DMS53 treated with DMSO at 0.1 percent for 48 hours (cell line): ENCODE results near the gene HHATL.

Experiments used
- DNase-seq: peaks from one replicate; lab custom pipeline; 2025; ENCODE audit not compliant: unreplicated experiment; lab: John Stamatoyannopoulos, UW

The HHATL gene, protein sequence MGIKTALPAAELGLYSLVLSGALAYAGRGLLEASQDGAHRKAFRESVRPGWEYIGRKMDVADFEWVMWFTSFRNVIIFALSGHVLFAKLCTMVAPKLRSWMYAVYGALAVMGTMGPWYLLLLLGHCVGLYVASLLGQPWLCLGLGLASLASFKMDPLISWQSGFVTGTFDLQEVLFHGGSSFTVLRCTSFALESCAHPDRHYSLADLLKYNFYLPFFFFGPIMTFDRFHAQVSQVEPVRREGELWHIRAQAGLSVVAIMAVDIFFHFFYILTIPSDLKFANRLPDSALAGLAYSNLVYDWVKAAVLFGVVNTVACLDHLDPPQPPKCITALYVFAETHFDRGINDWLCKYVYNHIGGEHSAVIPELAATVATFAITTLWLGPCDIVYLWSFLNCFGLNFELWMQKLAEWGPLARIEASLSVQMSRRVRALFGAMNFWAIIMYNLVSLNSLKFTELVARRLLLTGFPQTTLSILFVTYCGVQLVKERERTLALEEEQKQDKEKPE

DNA sequence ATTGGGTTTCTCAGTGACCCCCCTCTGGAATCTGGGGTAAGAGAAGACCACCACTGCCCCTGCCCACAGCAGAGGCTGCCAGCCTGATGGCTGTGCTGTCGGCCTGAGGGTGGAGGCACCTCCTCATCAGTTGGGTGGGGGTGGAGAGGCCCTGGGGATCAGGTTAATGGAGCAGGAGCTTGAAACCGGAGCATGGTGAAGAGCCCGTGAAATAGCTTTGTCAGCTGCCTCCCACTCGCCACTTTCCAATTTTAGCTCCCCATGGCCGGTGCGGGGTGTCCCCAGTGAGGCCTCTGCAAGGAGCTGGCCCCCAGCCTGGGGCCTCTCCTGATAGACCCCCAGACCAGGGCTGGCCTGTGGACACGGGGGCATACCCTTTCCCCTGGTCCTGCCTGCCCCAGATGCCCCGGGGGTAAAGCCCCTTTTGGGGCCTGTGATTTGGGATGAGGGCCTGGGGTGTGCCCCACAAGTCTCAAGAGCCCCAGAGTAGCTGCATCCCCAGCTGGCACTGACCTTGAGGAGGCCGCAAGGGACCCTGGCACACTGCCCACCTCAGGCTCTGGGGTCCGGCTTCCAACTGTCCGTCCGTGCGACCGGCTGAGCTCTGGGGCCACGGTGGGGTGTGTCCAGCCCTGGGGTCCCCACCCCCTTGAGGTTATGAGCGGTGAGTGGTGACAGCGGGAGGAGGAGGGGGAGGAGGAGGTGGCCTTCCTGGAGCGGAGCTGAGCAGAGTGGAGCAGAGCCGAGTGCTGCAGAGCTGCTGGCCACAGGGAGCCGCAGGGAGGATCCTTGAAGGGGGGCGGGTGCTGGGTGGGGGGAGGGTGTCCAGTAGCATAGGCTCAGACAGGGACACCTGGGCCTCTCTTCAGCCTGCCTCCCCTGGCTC lies at the start of gene HHATL:
TSS of gene HHATL (minus strand) at position 733 of the 886 bp plus-strand sequence. CDS start 1,972 bp downstream, outside the sequence.
- no peak for DNase-seq

DNA sequence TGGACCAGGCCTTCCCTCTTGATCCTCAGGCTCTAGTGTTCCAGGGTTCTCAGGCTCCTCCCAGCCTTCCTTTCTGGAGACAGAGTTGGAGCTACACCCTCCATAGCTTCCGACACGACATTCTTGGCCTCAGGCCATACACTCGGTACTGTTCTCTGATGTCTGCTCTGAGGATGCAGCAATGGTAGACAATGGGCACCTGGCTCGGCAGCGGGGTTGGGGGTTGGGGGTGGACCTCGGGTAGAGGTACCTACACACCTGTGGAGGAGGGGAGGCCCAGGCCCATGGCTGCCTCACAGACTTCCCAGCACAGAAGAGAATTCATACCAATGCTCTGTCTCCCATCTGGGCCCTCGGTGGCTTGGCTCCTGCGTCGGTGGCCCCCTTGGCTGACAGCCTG lies 49.0 kb upstream of the HHATL start:
- no peak for DNase-seq

DNA sequence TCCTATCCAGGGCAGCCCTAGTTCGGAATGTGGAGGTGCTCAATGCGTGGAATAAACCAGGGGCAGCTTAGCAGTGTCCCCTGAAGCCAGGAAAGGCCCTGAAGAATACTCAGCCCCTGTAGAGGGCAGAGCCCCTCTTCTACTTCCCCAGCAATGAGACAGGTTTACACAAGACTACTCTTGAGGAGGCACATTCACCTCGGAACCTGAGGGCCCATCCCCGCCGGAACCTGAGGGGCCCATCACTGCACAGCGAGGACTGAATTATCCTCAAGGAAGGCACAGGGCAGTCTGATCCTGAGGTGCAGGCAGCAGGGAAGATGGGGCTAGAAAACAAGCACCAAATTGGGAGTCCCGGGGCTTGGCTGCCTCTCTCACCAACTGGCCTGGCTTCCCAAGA lies 48.2 kb upstream of the HHATL start:
- no peak for DNase-seq

DNA sequence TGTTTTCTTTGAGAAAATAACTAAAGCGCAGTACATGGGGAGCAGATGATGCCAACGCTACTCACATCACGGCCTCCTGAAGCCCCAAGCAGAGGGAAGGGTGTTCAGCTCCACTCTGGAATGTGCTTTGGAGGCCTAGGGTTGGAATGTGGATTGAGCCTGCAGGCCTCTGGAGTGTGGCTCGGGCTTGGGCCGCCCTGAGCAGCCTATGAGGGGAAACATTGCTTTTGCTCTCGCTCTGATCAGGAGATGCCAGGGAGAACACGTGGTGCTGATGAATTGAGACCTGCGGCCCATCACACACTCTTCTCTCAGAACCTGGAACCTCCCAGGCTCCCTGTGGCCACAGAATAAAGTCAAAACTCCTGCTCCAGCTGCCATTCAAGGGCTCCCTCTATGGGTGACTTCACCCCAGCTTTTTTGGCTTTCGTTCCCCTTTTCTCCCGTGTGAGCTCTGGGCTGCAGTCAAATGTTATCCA lies 47.2 kb upstream of the HHATL start:
- no peak for DNase-seq

DNA sequence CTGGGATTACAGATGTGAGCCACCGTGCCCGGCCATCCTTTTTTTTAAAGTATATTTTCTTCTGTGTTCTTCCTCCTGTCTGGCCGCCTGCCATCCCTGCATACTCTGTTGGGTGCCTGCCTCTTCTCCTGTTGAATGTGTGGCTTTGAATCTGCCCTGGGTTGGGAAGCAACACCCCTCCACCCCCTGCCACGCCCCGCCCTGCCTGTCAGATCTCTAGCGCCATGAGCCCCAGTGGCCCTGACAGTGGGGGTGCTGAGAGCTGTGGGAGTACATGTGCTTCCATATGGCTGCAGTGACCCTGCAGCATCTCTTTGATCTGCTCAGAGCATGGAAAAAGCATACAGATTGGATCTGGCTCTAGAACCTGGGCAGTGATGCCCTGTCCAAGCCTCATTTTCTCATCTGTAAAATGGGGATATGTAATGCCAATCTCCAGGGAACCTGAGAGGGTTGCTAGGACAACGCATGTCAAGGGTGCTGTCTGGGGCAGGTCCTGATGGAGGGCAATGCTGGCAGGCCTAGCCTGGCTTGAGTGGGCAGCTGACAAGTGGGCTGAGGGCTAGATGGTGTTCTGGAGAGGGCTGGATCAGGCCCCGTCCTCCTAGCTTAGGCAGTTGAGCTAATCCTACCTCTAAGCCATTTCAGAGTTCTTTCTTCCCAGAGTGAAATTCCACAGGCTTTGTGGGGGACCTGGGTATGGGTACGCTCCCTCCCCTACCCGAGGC lies 46.6 kb upstream of the HHATL start:
- DNase-seq, result no peak

DNA sequence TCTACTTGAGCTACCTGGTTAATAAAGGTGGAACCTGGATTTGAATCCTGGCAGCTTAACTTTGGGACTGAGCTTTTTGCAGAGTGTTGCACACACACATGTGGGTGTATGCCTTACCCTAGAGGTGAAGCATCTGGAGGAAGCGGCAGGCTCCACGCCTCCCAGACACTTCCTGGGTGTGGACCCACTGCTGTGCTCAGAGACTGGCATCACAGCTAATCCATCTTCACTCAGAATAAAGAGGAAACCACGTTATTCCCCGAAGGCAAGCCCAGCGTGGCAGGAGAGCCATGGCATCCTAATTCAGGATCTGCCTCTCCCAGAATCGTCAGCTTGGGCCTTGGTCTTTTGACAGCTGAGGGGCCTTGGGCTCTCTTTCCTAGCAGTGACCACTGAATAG lies 45.0 kb upstream of the HHATL start:
- DNase-seq, result no peak

DNA sequence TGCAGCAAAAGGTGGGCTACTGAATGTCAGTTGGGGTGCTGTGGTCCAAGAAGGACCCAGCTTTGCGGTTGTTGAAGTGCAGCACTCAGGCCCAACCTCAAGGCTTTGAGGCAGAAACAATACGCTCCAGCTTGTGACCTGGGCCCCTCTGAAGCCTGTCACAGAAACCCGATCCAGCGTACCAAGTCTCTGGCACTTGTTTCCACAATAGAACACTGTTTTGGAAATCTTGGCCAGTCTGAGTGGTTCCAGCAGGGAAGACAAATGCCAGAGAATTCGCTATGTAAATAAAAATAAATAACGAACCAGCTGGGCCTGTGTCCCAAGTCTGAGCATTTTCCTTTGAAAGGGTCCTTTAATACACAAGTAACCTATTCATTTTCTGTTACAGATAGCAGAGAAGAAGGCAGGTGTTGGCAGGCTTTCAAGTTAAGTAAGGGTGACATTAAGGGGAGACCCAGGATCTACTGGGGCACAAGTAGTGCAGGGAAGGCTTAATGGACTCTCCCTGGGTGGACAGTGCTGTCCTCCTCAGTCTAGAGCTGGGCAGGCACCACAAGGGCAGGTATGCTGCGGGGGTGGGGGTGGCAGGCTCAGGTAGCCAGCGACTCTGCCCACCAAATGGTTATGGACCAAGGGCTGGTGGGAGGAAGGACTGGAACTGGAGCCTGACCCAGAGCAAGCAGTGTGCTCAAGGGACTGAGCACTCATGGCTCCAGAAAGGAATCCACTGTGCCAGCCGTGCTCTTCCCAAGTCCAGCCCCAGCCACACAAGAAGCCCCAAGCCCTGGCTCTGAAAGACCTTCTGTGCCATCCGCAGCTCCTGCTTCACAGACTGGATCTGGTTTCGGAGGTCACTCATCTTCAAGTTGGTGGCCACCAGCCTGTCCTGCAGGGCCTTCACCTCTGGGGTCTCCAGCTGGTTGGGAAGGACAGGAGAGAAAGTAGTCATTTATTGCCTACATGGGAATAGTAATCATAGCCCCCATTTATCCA lies 44.2 kb upstream of the HHATL start:
- no peak for DNase-seq

DNA sequence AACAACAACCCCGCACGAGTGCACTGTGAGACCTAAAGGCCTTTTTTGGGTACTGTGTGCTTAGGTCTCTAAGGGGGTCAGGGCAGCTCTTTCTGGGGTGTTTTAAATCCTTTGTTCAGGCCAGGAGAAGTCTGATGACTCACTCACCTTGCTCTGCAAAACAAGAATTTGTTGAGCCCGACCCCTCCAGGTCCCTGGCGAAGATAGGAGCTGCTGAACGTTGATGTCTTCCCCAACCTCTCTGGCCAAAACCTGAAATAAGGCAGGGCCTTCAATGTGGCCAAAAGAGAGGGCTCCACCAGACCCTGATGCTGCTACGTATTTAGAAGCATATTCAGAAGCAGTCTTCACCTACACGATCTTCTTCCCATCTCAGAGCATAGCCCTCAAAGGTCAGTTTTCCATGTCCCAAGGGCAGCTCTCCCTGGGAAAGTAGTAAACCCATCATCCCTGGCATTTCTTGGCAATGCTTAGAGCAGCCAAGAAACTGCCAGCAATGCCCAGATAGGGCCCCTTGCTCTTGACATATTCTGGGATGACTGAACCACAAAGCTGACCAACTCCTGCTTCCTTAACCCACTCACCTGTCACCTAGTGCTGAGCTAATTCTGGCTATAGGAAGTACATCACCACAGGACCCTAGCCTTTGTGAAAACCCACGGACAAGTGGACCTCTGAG lies 43.3 kb upstream of the HHATL start:
- DNase-seq, result no peak

DNA sequence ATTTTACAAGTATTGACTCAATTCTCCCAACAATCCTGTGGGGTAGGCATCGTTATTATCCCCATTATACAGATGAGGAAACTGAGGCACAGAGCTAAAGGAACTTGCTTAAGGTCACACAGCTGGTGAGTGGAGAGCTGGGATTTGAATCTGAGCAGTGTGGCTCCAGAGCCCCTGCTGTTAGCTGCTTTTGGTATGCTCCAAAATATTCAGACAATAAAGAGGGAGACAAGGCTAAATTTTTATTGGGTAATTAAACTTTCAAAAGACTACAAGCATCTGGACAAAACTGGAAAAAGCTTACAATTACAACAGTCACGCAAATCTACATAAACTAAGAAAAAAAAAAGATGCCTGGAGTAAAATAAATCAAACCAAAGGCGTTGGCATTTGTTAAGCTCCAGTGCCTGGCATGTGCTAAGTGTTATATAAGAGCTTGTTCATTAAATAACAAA lies 42.7 kb upstream of the HHATL start:
- DNase-seq, result no peak

DNA sequence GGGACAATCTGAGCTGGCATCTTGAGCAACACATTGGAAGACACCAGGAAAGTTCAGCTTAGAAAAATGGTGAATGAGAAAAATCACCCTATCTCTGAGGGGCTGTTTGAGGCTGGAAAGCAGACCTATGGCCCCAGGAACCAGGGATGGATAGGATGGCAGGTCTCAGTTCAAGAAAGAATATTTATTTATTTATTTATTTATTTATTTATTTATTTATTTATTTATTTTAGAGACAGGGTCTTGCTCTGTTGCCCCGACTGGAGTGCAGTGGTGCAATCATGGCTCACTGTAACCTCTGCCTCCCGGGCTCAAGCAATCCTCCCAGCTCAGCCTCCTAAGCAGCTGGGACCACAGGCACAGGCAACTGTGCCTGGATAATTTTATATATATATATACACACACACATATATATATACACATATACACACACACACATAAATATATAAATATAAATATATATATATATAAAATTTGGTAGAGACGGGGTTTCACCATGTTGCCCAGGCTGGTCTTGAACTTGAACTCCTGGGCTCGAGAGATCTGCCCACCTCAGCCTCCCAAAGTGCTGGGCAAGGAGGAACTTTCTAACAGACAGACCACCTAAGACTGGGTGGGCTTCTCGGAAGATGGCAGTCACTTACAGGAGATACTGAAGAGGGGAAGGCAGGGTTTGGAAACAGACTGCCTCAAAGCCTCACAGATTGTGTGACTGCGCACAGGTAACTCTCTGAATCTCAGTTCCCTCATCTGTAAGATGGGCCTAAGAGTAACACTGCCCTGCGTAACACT lies 40.8 kb upstream of the HHATL start:
- DNase-seq, result no peak

DNA sequence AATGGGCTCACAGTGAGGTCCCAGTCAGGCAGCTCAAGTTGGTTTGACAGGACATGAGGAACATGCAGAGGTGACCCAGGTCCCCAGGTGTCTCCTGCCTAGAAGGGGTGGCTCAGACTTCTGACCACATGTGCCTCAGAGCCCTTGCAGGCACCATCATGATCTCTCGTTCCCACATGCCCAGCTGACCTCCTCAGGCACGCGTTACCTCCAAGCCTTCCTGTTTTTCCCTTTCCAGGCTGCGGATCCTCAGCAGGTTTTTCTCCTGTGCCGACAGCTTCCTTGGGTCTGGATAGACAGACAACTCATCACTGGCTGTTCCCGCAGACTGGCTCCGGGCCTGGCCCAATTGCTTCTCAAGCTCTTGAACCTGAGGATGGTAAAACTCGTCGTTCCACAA lies 40.1 kb upstream of the HHATL start:
- no peak for DNase-seq

DNA sequence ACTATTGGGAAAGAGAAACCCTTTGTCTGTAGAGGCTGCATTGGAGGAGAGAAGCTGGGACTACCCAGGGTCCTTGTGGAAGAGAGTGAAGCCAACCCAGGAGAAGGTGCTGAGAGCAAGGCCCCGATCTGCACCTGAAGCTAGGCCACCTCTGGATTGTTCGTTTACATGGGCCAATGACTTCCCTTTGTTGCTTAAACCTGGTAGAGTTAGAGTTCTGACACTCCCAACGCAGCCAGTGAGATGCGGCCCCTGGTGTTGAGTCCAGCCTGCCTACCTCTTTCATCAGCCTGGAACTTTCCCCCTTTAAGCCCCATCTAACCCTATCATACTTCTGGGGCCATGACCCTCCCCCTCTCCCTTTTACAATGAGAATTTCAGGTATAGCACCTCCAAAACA lies 39.7 kb upstream of the HHATL start:
- no peak for DNase-seq

DNA sequence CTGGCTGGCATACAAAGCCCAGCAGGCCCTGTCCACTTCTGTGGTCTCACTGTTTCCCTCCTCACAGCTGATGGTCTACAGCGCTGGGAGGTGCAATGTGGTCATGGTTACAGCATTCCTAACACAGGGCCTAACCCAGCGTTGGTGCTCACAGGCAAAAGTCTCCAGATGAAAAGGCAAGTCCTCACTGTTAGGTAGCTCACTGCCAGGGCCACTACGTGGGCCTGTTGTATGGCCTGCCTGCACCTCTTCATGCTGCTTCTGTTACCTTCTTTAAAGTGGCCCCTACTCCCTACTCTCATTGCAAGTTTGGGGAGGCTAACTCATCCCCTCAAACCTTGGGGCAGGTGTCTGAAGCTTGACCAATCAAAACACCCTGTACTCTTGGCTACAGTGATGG lies 39.2 kb upstream of the HHATL start:
- DNase-seq, result no peak

DNA sequence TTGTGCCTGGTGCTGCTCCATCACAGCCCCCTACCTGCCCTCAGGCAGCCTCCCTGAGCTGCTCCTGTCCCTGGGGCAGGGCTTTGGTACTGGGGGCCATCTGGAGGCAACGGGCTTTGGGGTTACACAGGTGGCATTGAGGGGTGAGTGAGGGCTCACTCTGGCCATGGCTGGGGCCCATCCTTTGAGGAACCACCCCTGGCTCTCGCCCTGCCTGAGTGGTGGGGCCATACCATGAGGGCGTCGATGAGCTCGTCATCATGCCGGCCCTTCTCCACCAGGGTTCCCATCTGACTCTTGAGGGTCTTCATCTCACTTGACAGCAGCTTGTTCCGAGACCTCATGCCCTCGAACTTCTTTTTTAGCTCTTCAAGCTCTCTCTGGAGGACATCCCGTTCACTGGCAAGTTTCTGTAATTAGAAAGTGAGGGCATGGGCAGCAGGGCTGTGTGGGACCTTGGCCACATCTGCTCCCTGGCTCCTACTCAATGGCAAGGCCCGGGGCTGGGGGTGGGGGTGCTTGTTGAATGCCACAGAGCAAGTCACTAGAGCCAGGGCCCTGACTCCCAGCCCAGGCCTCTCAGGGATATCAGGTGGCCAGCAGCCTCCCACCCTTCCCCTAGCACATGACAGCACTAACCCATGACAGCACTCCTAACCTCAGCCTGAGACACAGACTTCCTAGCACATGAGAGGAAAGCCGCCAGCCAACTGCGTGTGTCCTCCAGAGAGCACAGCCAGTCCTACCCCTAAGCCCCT lies 37.0 kb upstream of the HHATL start:
- no peak for DNase-seq

DNA sequence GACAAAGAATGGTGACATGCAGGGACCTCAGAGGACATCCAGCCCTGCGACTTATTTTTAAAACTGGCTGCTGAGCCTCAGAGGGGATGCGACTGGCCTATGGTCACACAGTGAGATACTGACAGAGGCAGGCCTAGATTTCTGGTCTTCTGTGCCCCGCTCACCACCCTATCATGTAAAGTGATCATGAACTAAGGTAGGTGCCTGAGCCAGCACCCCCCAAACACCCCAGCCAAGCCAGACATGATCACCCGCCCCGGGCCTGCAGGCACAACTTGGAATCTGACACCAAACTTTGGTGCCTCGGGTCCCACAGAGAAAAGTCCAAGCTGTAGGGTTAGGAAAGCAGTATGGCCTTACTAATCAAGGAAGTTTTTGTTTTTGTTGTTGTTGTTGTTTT lies 33.9 kb upstream of the HHATL start:
- no peak for DNase-seq

DNA sequence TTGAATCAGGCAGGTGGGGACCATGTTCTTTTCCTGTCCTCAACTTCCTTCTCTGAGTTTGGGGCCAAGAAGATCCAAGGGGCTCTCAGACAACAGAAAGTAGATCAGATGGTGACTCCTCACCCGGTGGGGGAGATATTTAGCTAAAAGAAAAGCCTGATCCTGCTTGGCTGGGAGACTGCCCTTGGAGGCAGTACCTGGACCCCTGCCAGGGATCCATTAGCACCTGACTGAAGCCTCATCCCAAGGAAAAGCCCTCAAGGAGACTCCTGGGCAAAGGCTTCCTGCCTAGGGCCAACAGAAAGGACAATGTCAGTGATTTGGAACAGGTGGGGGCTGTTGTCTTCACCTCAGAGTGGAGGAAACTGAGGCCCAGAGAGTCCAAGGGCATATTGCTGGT lies 33.5 kb upstream of the HHATL start:
- DNase-seq, result no peak

DNA sequence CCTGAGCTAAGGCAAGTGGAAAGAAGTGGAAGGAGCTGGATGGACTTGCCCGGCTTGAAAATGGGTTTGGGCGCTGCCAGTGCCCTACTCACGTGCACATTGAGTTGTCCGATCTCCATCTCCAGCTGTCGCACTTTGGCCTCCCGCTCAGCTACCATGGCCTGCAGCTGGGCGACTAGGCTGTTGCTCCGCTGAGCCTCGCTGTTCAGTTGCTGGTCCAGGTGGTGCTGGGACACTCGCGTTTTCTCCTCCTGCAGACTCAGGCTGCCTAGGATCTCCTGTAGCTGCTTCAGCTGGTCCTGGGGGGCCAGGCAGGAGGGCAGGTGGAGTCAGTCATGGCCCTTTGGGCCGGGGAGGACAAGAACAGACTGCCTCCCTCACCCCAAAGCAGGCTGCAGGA lies 33.0 kb upstream of the HHATL start:
- no peak for DNase-seq

DNA sequence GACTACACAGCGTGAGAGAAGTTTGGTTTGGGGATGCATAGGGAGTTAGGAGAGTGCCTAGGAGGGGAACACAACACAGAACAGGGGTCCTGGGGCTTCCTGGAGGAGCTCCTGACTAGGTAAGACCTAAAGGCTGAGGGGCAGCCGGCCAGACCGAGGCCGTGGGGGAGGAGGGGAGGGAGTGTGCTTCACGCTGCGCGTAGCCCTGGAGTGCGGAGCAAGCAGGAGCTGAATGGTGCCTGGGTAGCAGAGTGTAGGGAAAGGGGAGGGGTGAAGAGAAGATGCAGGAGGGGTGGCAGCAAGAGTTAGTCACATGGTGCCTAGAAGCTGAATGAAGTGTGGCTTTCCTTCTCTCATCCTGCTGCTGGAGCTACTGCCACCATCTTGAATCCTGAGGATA lies 32.4 kb upstream of the HHATL start:
- DNase-seq, result no peak
